Kasumi-1 (cell line): ENCODE data around the gene SLCO3A1.
"Not testable (repeated sequence)": the region's sequence is repeated elsewhere in the genome, so short reads cannot be mapped to it uniquely, and the experiment has no call there.

Experiments
- DNase-seq, 2 experiments: peaks; one replicate each; lab custom pipeline; 2025; lab: John Stamatoyannopoulos, UW

The SLCO3A1 gene

DNA sequence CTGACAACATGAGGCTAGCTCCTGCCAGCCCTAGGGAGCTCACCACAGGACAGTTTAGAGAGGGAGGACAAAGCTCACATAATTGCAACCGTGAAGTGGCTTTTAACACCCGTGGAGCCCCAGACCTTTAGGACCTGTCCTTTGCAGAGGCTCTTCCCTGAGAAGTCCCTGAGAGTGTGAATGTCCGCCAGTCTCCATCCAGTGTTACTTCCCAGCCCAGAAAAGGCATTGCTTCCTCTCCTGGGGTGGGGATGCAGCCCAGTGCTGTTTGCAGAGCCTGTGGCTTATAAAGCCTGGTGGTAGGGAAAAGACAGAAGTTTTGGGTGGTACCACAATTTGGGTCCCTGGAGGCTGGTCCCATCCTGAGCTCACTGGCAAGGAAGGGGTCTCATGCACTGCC lies 182.0 kb downstream of the SLCO3A1 start:
- DNase-seq = no peak

DNA sequence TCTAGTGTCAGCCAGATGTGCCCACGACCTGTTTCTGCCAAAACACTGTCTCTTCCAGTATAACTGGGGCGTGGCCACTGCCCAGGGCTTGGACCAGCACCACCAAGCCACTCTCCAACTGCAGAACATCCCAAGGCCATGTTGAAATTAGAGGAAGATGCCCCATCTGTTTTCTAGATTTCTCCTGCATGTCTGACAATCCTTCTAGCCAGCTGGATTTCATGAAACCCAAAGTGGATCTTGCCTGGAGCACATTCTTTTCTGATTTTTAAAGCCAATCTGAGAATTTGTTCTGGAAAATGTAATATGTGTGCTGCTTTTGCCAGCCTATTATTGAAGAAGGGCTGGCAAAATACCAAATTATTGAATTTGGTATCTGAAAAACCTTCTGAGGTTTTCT lies 182.5 kb downstream of the SLCO3A1 start:
- DNase-seq = no peak

DNA sequence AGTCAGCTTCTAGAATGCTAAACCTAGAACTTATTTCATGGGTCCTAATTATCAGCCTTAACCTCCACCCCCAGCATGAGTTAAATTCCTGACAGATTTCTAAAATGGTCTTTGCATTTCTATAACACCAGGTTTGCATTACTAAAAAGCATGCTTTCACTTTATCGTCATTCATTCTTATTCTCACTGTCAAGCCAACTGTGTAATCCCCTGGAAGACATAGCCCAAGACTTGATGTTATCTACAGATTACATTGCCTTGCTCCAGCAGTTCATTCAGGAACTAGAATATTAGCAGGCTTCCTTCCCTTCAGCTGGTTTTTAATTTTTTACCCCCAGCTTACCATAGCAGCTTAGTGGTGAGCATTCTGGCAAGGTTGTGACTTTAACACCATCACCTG lies 184.0 kb downstream of the SLCO3A1 start:
- no peak for DNase-seq

DNA sequence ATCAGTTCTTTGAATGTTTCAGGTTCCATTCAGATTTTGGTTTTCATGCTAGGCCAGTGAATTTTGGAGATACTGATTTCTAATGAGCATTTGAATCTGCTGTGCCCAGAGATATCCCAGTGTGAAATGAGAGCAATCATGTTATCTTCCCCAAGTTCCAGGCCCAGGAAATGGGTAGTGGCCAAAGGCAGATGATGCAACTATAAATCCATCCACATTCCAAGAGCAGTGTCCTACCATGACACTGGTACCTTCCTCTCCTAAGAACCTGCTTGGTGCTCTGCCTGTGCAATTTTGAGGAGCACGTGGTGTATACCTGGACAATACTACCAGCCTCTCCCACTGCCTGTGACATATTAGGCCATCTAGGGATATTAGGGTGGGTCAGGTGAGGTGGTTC lies 186.8 kb downstream of the SLCO3A1 start:
- DNase-seq = no peak

DNA sequence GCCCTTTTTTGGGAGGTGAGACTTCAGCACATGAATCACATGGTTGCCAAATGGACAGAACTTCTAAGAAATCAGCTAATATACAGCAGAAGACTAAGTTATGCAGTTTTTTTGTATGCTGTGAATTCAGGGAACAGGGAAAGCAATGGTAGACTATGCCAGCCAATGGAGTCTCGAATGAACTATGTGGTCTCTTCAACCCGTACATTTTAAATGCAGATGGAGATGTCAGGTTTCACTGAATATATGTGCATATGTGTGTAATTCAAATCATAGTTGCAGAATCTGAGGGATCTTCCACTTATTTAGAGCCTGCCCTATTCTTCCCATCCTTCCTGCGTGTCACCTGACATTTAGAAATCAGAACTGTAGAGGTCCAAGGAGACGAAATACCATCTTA lies 187.9 kb downstream of the SLCO3A1 start:
- DNase-seq = no peak

DNA sequence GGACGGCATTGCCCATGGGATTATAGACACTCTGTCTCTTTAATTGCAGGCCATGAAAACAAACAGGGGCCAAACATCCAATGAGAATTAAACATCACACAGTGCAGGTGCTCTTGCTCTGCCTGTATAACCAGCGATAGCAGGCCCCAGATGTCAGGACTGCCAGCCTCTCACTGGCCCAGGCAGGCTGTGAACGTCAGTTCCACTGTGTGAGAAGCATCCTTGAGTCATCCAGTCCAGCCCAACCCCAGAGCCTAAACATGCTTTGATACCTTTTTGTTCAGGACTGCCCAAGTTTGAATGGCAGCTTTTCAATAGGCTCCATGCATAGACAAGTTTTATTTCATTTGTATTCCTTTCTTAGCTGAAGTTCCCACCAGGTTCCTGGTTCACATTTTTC lies 189.8 kb downstream of the SLCO3A1 start:
- DNase-seq = no peak

DNA sequence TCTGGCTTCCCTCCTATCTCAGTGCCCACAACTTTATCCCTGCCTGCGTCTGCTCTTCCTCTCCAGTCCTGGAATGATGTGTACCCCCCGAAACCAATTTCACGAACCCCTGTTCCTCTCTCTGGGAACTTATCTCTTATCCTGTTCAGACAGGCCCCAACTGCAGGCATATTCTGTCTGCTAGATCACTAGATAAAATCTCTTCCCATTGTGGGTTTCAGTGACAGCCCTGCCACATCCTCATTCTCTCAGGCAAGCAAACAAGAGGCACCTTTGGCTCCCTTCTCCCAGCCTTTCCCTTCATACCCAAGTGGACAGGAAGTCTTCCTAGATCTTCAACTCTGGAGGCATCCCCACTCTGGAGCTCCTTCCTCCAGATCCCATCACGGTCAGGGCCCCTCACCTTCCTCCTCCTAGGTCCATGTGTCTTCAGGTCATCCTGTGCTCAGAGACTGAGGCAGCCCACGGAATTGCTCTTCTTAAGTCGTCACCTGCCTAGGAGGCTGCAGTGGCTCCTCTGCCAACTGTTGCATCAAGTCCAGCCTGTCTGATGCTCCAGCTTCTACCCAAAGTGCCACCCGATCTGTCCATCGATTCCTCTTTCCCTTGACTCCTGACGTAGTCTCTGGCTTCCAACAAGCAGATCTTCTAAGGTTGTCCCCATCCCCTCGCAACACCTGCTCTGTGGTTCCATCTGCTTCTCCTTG lies 190.8 kb downstream of the SLCO3A1 start:
- DNase-seq = no peak

DNA sequence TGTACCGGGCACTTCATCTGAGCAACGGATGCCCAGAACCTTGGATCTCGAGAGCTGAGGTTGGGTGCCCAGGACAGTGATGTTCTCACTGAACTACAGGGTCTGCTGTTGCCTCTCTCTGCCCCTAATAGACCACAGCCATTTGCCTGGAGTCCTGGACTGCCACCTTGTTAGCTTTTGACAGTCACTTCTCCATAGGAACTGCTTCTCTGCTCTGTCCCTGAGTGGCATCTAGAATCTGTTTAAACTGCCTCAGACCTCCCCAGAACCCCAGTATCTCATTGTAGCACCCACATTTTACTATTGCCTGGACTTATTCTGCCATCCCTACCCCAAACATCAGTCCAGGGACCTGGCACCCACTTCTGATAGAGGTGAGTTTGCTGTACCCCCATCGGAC lies 194.4 kb downstream of the SLCO3A1 start:
- no peak for DNase-seq

DNA sequence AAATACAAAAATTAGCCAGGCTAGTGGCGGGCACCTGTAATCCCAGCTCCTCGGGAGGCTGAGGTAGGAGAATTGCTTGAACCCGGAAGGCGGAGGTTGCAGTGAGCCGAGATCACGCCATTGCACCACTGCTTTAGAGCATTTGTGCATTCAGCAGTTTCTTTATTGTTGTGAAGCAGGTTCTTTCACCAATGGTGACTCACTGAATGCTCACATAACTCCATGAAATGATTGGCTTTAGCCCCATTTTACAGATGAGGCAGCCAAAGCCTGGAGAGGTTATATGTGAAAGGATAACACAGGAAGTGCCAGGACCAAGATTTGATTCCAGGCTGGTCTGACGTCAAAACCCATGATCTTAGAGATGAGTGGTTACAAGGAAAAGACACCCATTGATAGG lies 195.2 kb downstream of the SLCO3A1 start:
- DNase-seq = no peak

DNA sequence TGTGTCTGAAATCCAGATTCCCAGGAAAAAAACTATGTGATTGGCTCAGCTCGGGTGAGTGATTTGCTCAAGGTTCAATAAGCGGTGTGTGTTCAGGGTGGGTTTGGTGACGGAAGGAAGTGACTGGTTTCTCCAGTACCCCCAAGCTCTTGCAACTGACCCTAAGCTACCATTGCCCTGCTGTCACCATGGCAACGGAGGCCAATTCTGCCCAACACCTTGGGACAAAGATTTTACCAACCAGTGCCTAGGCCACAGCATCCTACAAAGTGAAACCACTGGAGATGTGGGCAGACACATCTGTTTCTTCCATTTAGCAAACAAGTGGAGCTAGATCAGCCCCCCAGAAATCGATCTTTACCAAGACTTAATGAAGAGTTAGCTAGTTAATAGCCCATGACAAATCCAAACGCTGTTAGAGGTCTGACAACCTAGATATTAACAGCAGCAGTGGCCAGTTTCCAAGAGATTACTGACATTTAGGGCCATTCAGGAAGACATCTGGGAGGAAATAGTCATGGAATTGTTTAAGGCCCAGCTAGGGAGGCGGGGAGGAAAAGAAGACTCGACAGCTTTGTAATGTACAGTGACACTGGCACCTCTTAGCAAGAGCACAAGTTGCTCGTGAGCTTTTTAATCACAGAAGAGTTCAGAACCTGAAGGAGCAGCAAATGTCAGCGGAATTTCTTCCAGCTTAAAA lies 195.9 kb downstream of the SLCO3A1 start:
- DNase-seq = no peak

DNA sequence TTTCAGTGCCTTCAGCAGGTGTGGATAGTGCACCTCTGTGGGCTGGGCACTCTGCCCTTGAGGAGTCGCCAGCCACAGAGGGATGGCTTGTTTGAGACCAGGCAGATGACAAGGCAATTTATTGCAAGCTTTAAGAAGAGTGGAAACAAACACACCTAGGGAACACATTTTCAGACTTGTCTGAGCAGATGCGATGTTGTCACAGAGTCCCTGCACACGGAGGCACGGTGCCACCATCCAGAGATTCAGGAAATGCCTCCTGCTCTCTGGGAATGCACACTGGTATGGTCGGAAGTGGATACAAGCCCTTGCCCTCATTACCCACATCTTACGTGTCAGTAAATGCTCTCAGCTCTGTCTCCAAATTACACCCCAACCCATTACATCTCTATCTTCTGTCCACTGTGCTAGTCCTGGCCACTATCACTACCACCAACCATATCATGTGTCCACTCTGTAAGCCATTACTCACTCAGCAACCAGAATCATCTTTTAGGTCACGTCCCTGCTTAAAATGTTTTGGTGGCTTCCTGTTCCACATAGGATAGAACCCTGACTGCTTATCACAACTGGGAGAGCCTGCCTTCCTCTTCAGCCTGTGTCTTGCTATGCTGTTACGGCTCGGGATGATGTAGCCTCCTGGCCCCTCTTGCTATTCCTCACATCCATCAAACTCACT lies 196.9 kb downstream of the SLCO3A1 start:
- DNase-seq = no peak

DNA sequence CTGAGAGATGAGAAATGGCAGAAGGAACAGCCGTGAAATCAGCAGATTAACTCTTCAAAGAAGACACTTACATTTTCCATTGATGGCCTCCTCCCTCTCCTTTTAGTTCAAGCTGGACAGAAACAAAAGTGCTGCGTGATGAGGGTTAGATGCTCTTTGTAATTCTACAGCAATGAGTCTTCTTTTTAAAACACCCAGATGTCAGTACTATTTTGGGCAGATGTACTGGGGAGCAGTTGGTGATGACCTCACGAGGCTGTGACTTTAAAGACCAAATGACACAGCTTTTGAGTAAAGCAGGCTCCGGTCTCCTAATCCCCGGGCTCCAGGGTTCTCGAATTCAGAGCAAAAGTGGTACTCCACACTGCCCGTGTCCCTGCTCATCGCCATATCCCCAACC lies 198.2 kb downstream of the SLCO3A1 start:
- DNase-seq = no peak

DNA sequence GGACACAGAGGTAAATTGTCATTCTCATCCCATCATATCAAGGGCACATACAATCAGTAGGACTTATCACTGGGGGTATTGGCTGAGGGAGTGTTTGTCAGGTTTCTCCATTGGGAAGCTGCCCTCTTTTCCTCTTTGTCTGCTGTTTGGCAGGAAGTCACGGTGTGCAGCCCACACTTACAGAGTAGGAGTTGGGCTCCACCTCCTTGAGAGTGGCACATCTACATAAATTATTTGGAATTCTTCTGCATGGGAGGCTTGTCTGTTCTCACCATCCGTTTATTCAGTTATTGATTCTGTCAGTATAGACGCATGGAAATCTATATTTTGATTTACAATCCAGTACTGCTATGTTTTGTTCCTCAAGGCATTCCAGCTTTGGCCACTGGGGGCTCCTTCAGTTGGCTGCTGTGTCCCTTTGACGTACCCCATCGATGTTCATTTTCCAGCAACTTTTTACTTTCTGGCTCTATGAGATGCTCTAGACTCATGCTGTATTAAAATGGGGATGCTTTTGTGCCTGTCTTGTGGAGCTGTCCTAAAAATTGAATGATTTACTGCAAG lies 200.3 kb downstream of the SLCO3A1 start:
- peak; percentile 5 to 11 for DNase-seq

DNA sequence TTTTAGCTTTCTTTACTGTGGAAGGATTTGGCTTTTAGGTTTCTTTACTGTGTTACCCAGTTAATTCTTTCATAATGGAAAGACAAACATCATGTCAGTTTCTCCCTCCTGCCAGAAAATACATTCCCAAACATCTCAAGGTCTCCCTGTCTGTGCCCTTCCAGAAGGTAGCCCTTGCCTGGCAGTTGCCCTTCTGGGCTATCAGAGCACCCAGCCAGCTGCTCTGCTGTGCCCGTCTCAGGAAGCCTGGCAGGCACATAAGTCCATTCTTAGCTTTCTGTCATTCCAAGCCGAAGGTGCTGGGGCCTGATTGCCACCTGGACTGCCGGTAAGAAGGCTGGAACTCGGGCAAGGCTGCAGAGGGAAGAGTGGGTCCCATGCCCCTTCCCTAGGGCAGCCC lies 203.4 kb downstream of the SLCO3A1 start:
- no peak for DNase-seq

DNA sequence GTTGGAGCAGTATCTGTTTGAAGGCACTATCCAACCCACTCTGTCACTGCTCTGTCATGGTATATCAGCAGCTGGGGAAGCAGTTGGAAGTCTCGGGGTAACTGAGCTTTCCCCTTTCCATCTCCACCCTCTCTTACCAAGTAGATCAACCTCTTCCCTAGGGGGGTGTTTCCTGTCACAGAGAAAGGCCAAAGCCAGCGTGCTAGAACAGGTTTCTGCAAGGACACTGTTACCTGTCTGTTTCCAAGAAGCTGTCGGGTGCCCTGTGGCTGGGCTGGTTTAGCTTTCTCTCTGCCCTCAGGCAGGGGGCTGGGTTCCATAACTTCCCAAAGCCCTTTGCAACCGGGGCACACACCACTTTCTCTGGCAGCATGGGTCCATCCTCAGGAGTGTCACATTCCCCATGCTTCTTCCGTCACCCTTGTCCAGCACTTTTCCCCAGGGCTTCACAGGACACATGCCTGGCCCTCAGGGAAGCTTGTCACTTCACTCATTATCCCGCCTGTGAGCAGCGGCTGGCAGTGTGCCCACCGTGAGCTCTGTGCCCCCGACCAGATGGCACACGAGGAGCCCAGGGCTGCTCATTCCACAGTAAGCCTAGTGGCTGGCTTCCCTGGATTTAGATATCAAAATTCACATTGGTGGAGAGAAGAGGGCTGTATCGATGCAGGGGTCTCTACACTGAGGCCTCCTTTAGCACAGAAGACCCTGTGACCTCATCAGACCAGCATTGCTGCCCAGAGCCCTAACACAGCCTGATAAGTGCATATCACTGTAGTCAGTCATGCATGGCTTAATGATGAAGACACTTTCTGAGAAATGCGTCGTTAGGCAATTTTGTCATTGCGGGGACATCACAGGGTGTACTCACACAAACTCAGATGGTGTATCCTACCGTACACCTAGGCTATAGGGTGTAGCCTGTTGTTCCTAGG lies 205.8 kb downstream of the SLCO3A1 start:
- DNase-seq = no peak

DNA sequence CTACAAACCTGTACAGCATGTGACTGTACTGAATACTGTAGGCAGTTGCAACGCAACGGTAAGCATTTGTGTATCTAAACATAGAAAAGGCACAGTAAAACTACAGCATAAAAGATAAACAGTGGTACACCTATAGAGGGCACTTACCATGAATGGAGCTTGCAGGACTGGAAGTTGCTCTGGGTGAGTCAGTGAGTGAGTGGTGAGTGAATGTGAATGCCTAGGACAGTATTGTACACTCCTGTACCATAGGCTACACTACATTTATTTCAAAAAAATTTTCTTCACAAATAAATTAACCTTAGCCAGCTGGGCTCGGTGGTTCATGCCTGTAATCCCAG lies 206.4 kb downstream of the SLCO3A1 start:
- DNase-seq = not testable (repeated sequence)

DNA sequence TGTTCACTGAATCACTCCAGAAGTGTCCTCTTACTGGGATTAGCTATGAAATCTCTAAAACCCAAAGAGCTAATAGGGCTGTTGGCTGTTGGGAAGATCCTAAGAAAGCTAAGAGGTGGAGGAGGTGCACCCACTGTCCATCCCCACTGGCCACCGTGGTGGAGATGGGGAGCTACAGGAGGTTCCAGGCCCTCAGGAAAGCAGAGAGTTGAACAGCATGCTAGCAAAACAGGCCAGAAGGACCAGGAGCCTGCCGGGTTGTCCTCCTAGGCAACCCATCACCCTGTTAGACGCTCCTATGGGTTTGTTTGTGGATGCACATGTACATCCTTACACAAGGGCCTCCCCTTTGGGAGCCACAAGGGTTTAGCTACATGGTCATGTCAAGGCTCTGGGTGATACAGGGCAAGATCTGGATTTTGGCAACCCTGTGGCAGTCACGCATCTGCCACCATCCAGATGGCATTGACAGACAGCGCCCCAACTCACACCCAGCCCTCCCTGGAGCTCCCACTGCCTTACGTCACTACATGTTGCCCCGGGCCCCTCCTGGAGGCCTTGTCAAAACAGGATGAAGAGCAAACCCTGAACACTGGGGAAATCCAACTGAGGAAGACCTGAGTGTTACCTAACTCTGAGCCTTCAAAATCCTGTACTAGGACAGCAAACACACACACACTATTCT lies 208.1 kb downstream of the SLCO3A1 start:
- DNase-seq = no peak

DNA sequence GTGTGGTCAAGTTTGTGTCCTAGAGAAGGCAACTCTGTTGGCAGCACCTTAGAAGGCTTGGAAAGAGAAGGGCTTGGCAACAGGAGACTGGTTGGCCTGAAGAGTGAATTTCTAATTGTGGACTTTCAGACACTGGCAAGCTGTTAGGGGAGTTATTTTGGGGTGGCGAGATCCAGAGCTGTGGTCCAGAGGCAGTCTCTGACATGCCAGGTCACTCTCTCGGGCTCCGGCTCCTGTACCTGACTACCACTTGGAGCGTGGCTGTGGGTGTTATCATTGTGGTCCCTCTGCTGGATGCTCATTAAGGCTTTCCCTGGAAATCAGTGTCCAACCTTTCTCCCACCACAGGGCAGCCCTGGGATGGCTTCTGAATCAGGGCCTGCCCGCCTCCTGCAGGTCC lies 209.0 kb downstream of the SLCO3A1 start:
- no peak for DNase-seq

DNA sequence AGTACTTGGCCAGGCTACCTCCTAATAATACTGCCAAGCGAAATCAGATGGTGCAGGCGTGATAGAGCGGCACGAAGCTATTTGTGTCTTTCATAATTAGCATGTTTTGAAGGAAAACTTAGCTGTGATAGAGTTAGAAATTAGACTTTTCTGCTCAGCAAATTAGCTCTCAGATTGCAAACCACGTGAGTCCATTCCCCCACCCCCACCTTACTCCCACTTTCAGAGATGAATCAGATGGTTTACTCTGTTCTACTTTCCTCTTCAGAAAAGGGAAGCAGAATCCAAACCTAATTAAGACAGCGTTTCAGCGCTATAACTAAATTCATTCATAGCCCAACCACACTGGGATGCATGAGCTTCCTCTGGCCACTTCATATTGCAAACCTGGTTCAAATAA lies 214.6 kb downstream of the SLCO3A1 start:
- DNase-seq = peak; percentile 30 to 34

DNA sequence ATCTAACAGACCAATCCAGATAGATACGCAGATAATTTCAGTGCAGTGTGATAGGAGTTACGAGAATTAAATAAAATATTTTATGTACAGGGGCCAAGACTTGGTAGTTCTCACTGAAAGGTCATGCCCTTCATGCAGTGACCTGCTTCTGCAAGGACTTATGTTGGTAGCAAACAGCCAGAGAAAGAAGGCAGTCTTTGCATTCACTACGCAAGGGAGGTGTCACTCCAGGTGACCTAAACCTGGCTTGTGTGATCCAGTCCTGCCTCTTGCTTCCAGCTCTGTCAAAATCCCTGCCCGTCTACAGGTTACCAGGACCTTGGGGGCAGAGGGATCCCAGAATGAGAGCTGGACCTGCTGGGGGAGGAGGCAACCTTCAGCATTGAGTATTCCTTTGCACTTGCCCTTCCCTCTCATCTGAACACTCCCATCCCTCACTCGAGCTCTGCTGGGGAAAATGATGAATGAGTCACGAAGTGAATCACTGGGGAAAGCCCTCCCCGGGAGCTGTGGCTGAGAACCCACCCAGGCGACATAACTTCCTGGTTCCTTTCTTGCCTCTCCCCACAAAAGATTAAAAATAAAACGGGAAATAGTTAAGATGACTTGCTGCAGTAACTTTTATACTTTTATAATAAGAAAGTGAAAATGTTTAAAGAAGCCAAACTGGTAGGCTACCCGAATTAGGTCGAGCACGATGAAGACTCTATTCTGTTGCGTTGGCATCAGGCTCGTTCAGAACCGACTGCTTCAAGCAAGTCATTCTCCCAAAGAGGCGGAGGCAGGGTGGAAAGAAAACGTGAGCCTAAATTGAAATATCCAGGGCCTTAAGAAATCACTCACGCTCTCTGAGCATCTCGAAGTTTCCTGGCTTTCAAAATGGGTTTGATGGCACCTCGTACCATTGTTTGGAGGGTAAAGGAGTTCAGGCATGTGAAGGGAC lies 216.1 kb downstream of the SLCO3A1 start:
- peak; percentile 77 to 81 for DNase-seq
